Spleen (tissue), 11 donors: Measurements from ENCODE around the gene AAK1. TPM values are rescaled to one million over a fixed set of nuclear protein-coding genes. Genes with fewer than 3 reads are reported as not detected.

ENCODE experiments used
- DNase-seq: peaks from one replicate; pipeline ENCODE4 v3.0.0-alpha.2; 2020
- H3K27ac ChIP-seq, 8 donors: fragments of 200-600 bp; sonication (generic) in 7 of 8; 1 replicate in 4 of 8; 2 replicates in 4 of 8; pipeline versions ENCODE4 v1.5.0 to v1.8.0; 2016 to 2021; ENCODE audit warnings: inconsistent platforms in 4 of 8, mild to moderate bottlenecking in 4 of 8, moderate library complexity in 1 of 8
- H3K27me3 ChIP-seq, 7 donors: fragments of 200-600 bp; sonication (generic) in 6 of 7; replicated peaks in 1 of 7; 1 replicate in 4 of 7; 2 replicates in 3 of 7; pipeline versions ENCODE4 v1.5.0 to v1.8.0; 2016 to 2021; ENCODE audit warnings: inconsistent platforms in 3 of 7, mild to moderate bottlenecking in 1 of 7
- H3K36me3 ChIP-seq, 6 donors: fragments of 200-600 bp; sonication (generic) in 5 of 6; 1 replicate in 4 of 6; 2 replicates in 2 of 6; pipeline versions ENCODE4 v1.5.0 to v1.8.0; 2016 to 2021; ENCODE audit warnings: inconsistent platforms in 2 of 6
- H3K4me1 ChIP-seq, 6 donors: fragments of 200-600 bp; sonication (generic) in 5 of 6; 1 replicate in 3 of 6; 2 replicates in 3 of 6; pipeline versions ENCODE4 v1.5.0 to v1.8.0; 2016 to 2021; ENCODE audit warnings: inconsistent platforms in 3 of 6
- H3K4me3 ChIP-seq, 8 donors: fragments of 200-600 bp; sonication (generic) in 7 of 8; 1 replicate in 4 of 8; 2 replicates in 4 of 8; pipeline versions ENCODE4 v1.5.0 to v1.8.0; 2016 to 2021; ENCODE audit warnings: inconsistent platforms in 4 of 8, mild to moderate bottlenecking in 4 of 8, moderate library complexity in 2 of 8
- H3K9me3 ChIP-seq, 8 donors: fragments of 200-600 bp; sonication (generic) in 7 of 8; 1 replicate in 4 of 8; 2 replicates in 4 of 8; pipeline versions ENCODE4 v1.5.0 to v1.8.0; 2016 to 2021; ENCODE audit warnings: inconsistent platforms in 4 of 8
- CTCF ChIP-seq, 11 experiments: fragments of 200-600 bp in 7 of 11; fragments of 450-650 bp in 4 of 11; sonication (generic) in 4 of 11; IDR thresholded peaks in 8 of 11; conservative IDR thresholded peaks in 3 of 11; 1 replicate in 7 of 11; 2 replicates in 4 of 11; pipeline versions ENCODE4 v1.4.0 to v1.8.0; 2016 to 2021; ENCODE audit warnings: antibody characterized with exemption in 11 of 11, inconsistent platforms in 4 of 11, mild to moderate bottlenecking in 1 of 11
- POLR2A ChIP-seq, 3 donors: fragments of 450-650 bp; IDR thresholded peaks; one replicate each; pipeline ENCODE4 v1.5.1; 2017; ENCODE audit warnings: antibody characterized with exemption in 3 of 3, mild to moderate bottlenecking in 1 of 3
- POLR2AphosphoS5 ChIP-seq, 3 donors: sonication (generic); formaldehyde crosslinking; IDR thresholded peaks; one replicate each; pipeline ENCODE4 v1.5.1; 2017; ENCODE audit warnings: antibody characterized with exemption in 3 of 3
- WGBS, 5 donors: extraction: QIAGEN DNeasy Blood & Tissue Kit in 3 of 5; methylation state at CpG; one replicate each; pipeline versions ENCODE4 v1.1.5 to v1.1.7; 2013 to 2018; 5-methylcytosine and 5-hydroxymethylcytosine counted together
- intact Hi-C: fragments of 100-400 bp; cut with DNase I; formaldehyde crosslinking; loops from one replicate; pipeline ENCODE4 v1.15.0; 2023; ENCODE audit warnings: low total_unique reads
- polyA plus RNA-seq, 3 donors: library from polyadenylated mRNA; stranded (reverse); fragments of 200-250 nt; gene quantifications; one replicate each; pipeline ENCODE4 v1.2.1, GENCODE V29; 2013
- total RNA-seq, 7 donors: library from RNA; depleted of rRNA in 3 of 7; stranded (reverse); fragments of >200 nt in 3 of 7; fragmentation: NEBNext Ultra II Directional in 4 of 7; extraction: Animal tissue kit (Norgen Biotek cat#: 25700) in 4 of 7; gene quantifications; one replicate each; pipeline versions ENCODE4 v1.1.0 to v1.2.1, GENCODE V29; 2016 to 2021
- donor health status: healthy with polysubstance abuse.
- donor health status: DM: no; HTN: no; CAD: no; lungs with moderate emphysema.
- donor health status: DM: no; HTN: no; CAD: no.
- donor health status: Bipolar disorder and iron deficiency.
- donor health status: healthy.
- donor health status: DM: no; HTN: no; CAD: no.
- donor health status: DM: yes; HTN: yes; CAD: no.

The AAK1 gene
- total and polyA plus RNA-seq, 10 donors, result 8.3 to 95.1 (median 69.1) TPM

GRCh38 chr2:69567157-69567908, 76.2 kb downstream of the AAK1 start:
- Histone ChIP-seq H3K36me3 (no peaks in the 10 kb centered on the region), H3K27ac (no peak overlapping the region)
- TF ChIP-seq CTCF (IDR thresholded peaks at IDR 0.05 in 8 of 11, conservative IDR thresholded peaks at IDR 0.05 in 3 of 11) (no peak), POLR2AphosphoS5 (IDR thresholded peaks at IDR 0.05) (no peak), POLR2A (IDR thresholded peaks at IDR 0.05) (no peak)

DNA sequence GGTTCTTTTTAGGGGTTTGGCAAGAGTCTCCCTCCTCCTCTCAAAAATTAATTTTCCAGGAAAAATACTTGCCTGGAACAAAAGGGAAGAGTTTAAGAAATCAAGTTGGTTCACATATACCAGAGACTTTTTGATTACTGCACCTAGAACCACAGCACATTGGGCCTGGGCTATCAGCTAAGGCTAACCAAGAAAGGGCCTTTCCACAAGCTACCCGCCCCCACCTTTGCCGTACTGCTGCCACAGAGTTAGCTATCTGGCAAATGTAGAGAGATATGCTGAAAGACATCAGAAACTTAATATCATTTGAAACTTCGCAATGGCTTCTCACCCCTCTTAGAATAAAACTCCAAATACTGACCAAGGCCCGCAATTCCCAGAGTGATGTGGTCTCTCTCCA, 76.9 kb downstream of the AAK1 start:
- no peak for DNase-seq
- Histone ChIP-seq H3K27me3 (no peaks in the 10 kb centered on the region), H3K27ac (no peak overlapping the region), H3K4me3 (no peak overlapping the region), H3K36me3 (no peaks in the 10 kb centered on the region), H3K4me1 (peaks cover 0 to 96% (median 10%) of the 10 kb centered on the region in 6 donors), H3K9me3 (no peaks in the 10 kb centered on the region)
- no peak for TF ChIP-seq CTCF (IDR thresholded peaks at IDR 0.05 in 8 of 11, conservative IDR thresholded peaks at IDR 0.05 in 3 of 11)
- no peak for TF ChIP-seq POLR2A (IDR thresholded peaks at IDR 0.05)
- TF ChIP-seq POLR2AphosphoS5 (IDR thresholded peaks at IDR 0.05), result no peak
- 94 to 98% (median 94%) methylated on average over 4 of the region's 4 CpGs for WGBS, 5 donors
- intact Hi-C loops, result no loop called here

More at GRCh38 chr2:69567157-69567908, 76.2 kb downstream of the AAK1 start:
- peaks cover 0 to 96% (median 12%) of the 10 kb centered on the region in 6 donors for H3K4me1 ChIP-seq
- 80 to 87% (median 85%) methylated on average over 3 of the region's 3 CpGs for WGBS, 5 donors
- DNase-seq, result no peak
- intact Hi-C loops, result no loop called here
- H3K9me3 ChIP-seq, result no peaks in the 10 kb centered on the region
- no peaks in the 10 kb centered on the region for H3K27me3 ChIP-seq
- no peak overlapping the region for H3K4me3 ChIP-seq

DNA sequence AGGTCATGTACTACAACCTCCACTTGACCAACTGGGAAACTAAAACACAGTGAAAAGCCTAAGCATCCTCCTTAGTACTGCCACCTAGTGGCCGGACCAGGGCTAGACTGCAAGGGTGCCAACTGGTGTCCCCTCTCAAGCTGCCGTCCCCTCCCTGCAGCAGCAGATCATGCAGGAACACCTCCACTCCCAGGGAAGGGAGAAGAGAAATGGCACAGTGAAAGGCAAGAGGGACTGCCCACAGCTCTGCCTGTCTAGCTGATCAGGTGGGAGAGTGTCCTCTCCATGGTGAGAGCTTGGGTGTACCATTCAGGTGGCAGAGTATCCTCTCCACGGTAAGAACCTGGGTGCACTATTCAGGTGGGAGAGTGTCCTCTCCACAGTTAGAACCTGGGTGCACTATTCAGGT, 78.1 kb downstream of the AAK1 start:
- Histone ChIP-seq H3K27me3 (no peaks in the 10 kb centered on the region), H3K4me1 (peaks cover 0 to 96% (median 13%) of the 10 kb centered on the region in 6 donors), H3K36me3 (no peaks in the 10 kb centered on the region), H3K27ac (peak overlapping the region in 1 of 8 donors; percentile 1), H3K9me3 (no peaks in the 10 kb centered on the region), H3K4me3 (no peak overlapping the region)
- TF ChIP-seq POLR2A (IDR thresholded peaks at IDR 0.05) (no peak), POLR2AphosphoS5 (IDR thresholded peaks at IDR 0.05) (peak in 1 of 3 donors; percentile 41), CTCF (IDR thresholded peaks at IDR 0.05 in 8 of 11, conservative IDR thresholded peaks at IDR 0.05 in 3 of 11) (peak; percentile 46 to 90 (median 79))
- intact Hi-C loops, result no loop called here
- peak; percentile 88 for DNase-seq
- 20 to 53% (median 47%) methylated on average over 2 to 3 of the region's 3 CpGs for WGBS, 5 donors

GRCh38 chr2:69564604-69565003, 78.9 kb downstream of the AAK1 start:
- intact Hi-C loops, result loop anchor here (5.0 kb wide), 1 partner anchor 148 kb away; no protein-coding TSS in a partner anchor
- DNase-seq, result no peak
- no peaks in the 10 kb centered on the region for H3K36me3 ChIP-seq
- H3K4me1 ChIP-seq, result peaks cover under 1 to 96% (median 16%) of the 10 kb centered on the region in 6 donors
- H3K4me3 ChIP-seq, result no peak overlapping the region
- no peaks in the 10 kb centered on the region for H3K27me3 ChIP-seq
- H3K9me3 ChIP-seq, result no peaks in the 10 kb centered on the region
- TF ChIP-seq POLR2A (IDR thresholded peaks at IDR 0.05) (no peak), CTCF (IDR thresholded peaks at IDR 0.05 in 8 of 11, conservative IDR thresholded peaks at IDR 0.05 in 3 of 11) (no peak)
- WGBS, 5 donors, result 71 to 94% (median 87%) methylated on average over 3 of the region's 3 CpGs
- H3K27ac ChIP-seq, result no peak overlapping the region
